Vagina (tissue), 2 donors: ENCODE measurements around the gene EMCN.

ENCODE experiments used
- CTCF ChIP-seq, 3 experiments: fragments of 450-650 bp in 2 of 3; fragments of 200-600 bp in 1 of 3; sonication (generic) in 1 of 3; IDR thresholded peaks; one replicate each; pipeline ENCODE4 v1.5.1; 2017 to 2019; ENCODE audit warnings: antibody characterized with exemption in 3 of 3, mild to moderate bottlenecking in 2 of 3, moderate library complexity in 2 of 3
- POLR2AphosphoS5 ChIP-seq, 2 donors: sonication (generic); formaldehyde crosslinking; IDR thresholded peaks; one replicate each; pipeline ENCODE4 v1.9.0; 2017; ENCODE audit warnings: antibody characterized with exemption in 2 of 2, mild to moderate bottlenecking in 2 of 2, low read depth in 1 of 2; ENCODE audit not compliant: insufficient read depth in 1 of 2

GRCh38 chr4:100391863-100392262 is 126.0 kb downstream of the EMCN start:
- TF ChIP-seq CTCF (IDR thresholded peaks at IDR 0.05) = no peak
- no peak for TF ChIP-seq POLR2AphosphoS5 (IDR thresholded peaks at IDR 0.05; ENCODE audit: insufficient read depth in 1 of 2, low read depth in 1 of 2)
